ENCODE measurements around the gene MATR3.
"Not testable (repeated sequence)": the region's sequence is repeated elsewhere in the genome, so short reads cannot be mapped to it uniquely, and the experiment has no call there.

The MATR3 gene, protein sequence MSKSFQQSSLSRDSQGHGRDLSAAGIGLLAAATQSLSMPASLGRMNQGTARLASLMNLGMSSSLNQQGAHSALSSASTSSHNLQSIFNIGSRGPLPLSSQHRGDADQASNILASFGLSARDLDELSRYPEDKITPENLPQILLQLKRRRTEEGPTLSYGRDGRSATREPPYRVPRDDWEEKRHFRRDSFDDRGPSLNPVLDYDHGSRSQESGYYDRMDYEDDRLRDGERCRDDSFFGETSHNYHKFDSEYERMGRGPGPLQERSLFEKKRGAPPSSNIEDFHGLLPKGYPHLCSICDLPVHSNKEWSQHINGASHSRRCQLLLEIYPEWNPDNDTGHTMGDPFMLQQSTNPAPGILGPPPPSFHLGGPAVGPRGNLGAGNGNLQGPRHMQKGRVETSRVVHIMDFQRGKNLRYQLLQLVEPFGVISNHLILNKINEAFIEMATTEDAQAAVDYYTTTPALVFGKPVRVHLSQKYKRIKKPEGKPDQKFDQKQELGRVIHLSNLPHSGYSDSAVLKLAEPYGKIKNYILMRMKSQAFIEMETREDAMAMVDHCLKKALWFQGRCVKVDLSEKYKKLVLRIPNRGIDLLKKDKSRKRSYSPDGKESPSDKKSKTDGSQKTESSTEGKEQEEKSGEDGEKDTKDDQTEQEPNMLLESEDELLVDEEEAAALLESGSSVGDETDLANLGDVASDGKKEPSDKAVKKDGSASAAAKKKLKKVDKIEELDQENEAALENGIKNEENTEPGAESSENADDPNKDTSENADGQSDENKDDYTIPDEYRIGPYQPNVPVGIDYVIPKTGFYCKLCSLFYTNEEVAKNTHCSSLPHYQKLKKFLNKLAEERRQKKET

GRCh38 chr5:139293507-139294373 lies at the start of gene MATR3:
Gene MATR3 (plus strand): TSS chr5:139293740. CDS start chr5:139307416, 13,676 bp downstream.
- DNase-seq (ENCODE audit: low read depth): peak; percentile 96

DNA sequence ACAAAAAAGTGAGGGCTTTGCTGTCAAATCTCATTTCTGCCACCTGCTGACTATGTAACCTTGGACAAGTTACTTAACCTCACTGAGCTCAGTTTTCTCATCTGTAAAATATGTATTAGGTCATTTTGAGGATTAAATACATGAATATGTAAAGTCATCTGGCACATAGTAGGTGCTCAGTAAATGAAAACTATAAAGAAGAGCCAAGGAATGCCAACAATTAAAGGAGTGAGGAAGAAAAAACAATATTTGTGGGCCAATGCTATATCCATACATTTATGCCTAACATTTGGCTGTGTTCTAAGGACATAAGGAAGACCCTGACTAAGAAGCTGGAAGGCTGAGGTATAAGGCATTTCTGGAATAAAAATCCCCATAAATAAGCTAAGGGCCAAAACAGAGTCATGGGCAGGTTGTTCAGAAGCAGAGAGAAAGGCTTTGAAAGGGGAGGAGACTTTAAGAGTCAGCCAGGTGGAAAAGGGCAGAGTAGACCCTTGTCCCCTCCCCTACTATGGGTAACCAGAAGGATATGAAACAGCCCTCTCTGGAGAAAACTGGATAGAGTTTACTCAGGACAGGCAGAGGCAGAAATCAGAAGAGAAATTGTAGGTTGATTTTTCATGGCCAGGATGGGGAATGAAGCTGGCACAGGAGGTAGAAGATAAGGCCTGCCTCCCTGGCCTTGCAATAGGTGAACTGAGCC lies 47.8 kb upstream of the MATR3 start:
- peak; percentile 34 for DNase-seq (ENCODE audit: low read depth)

DNA sequence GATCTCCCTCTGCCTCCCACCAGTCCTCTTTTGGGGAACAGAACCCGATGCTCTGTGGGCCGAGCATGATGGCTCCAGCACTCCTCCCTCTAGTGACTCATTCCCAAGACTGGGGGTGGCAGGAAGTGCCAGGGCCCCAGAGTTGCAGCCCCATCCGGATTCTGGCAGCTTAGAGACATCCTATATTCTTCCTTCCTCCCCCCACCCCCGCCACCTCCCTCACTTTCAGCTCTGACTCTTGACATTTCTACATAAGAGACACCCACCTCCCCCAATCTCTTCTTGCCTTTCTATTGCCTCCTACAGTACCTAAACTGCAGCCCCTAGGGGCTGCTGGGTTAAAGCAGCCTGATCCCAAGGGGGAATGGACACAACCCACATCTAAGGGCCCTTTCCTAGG lies 47.1 kb upstream of the MATR3 start:
- peak; percentile 61 for DNase-seq (ENCODE audit: low read depth)

DNA sequence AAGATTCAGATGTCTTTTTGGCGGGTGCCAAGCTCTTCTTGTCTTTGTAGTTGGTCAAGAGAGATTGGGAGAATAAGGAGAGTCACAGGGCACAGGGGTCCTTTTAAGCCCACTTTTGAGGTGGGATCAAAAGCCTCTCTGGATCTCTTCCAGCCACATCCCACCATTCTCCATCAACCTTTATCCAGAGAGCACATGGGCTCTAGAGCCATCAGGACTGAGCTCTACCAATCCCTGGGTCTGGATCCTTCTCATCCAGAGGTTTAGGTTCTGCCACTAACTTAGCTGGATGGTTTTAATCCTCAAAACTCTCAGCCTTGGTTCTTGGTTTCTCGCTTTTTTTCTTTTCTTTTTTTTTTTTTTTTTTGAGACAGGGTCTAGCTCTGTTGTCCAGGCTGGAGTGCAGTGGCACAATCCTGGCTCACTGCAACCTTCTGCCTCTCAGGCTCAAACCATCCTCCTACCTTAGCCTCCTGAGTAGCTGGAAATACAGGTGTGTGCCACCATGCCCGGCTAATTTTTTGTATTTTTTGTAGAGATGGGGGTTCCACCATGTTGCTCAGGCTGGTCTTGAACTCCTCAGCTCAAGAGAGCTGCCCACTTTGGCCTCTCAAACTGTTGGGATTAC lies 44.6 kb upstream of the MATR3 start:
- no peak for DNase-seq (ENCODE audit: low read depth)

DNA sequence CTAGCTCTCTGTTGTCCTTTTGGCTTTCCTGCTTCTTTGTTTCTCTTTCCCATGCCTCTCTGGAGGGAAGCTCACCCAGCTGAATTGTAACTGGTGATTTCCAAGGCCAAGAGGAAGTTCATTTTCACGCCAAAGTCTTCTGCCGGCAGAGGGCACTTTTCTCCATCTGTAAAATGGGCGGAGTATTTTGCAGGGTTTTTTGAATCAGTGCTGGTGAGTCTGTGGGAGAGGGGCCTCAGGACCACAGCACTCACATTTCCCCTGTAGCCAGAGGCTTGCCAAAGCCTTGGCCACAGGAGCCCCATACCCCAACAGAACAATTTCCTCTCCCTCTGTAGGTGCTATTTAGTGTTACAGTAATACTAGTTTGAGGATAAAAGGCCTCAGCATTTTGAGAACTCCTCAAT lies 42.3 kb upstream of the MATR3 start:
- no peak for DNase-seq (ENCODE audit: low read depth)

- DNase-seq (ENCODE audit: low read depth): no peak
These were observed 41.7 kb upstream of the MATR3 start for GRCh38 chr5:139251695-139252288.

- DNase-seq (ENCODE audit: low read depth): no peak
These were observed 40.4 kb upstream of the MATR3 start for GRCh38 chr5:139253115-139253514.

DNA sequence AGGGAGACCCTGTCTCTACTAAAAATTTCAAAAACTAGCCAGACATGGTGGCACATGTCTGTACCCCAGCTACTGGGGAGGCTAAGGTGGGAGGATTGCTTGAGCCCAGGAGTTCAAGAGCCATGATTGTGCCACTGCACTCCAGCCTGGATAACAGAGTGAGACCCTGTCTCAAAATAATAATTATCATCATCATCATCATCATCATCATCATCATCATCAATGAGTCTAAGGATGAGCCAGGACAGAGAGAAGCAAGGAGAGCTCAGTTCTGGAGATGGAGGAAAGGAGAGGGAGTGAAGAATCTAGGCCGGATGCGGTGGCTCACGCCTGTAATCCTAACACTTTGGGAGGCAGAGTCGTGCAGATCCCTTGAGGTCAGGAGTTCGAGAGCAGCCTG lies 36.7 kb upstream of the MATR3 start:
- DNase-seq (ENCODE audit: low read depth): no peak

DNA sequence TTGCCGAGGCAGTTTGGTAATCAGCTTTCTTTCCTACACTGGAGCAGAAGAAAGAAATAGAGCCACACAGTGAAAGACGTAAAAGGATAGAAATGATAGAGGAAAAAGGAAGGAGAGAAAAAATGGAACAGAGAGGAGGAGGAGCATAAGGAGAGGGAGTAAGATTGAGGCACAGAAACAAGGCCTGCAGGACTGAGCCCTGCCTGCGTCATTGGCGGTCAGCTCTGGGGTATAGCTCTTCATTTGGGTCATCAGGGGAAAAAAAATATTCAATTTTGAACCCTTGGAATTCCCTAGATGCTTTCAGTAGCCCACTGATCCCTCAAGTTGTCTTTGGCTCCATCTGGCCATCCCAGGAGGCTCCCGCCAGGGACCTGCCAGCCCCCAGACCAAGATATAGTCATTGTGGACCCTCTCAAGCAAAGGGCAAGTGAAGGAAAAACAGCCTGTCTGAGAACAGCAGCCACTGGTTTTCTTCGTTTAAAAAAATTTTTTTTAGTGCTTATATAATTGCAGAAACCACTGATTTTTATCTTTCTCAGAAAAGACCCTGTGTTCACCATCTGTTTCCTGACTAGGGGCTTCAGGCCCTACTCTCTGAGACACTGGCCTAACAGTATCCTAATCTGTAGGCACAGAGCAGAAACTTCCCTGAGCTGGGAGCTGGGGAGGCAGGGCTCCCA lies 31.3 kb upstream of the MATR3 start:
- no peak for DNase-seq (ENCODE audit: low read depth)

DNA sequence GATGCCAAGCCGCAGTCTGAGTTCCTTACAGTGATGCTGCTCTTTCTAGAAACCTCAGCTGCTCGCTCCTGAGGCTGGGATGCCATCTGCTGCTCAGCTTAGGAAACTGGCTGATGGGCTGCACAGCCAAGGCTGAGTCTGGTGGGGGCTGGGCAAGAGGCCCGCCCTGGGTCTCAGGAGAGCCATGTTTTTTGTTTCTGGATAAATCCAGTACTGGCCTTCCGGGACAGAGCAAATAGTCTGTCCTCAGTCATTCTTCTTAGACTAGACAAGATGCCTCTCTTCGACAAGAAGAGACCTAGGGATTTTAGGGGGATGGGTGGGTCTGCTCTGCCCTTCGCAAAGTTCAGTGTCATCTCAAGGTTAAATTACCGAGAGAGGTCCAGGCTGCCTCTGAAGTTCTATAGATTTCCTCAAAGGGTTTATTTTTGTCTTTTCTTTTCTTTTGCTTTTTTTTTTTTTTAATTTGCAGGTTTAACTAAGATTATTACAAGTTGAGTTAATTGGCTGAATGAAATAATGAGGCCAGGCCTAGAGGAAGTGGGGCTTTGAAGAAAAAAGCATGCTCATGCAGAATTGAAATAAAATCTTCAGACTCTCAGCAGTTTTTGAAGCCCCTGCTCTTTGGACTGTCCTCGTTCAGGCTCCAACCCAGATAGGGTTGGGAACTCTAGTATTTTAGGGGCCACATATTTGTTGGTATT lies 30.6 kb upstream of the MATR3 start:
- peak; percentile 91 for DNase-seq (ENCODE audit: low read depth)

- no peak for DNase-seq (ENCODE audit: low read depth)
These were observed 30.0 kb upstream of the MATR3 start for GRCh38 chr5:139263536-139263935.

DNA sequence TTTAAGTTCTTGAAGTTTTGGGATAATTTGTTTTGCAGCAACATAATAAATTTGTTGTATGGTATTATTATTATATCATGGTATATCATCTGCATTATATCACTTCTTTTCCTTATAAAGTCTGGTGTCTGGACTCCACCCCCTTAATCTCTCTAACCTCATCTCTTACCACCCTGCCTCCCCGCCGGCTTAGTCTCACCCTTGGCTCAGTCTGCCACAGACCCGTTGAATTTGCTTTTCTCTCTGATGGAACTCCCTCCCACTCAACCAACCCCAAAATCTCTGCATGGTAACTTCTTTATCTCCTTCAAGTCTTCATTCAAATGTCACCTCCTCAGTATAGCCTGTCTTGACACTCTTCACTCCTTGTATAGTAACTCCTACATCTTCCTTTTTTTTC lies 29.6 kb upstream of the MATR3 start:
- DNase-seq (ENCODE audit: low read depth): no peak

DNA sequence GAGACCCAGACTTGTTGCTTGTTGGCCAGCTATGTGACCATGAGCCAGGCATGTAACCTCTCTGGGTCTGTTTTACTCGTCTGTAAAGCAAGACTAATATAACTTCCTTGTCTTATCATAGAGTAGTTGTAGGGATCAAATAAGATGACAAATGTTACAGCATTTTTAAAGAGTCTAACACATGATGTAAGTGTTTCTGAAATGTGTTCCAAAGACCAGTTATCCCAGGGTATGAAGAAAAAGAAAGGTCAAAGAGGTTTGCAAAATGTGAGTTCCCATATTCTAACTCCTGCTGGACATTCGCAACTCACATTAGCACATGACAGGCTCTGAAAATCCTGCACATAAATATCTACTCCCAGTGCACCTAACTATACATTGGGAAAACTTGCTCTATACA lies 28.5 kb upstream of the MATR3 start:
- DNase-seq (ENCODE audit: low read depth): no peak

- DNase-seq (ENCODE audit: low read depth): no peak
These were observed 27.3 kb upstream of the MATR3 start for GRCh38 chr5:139266236-139266635.

GRCh38 chr5:139267481-139267880 lies 26.1 kb upstream of the MATR3 start:
- DNase-seq (ENCODE audit: low read depth): no peak

GRCh38 chr5:139268364-139269202 lies 25.0 kb upstream of the MATR3 start:
- DNase-seq (ENCODE audit: low read depth): no peak

GRCh38 chr5:139270718-139271117 lies 22.8 kb upstream of the MATR3 start:
- DNase-seq (ENCODE audit: low read depth): not testable (repeated sequence)

DNA sequence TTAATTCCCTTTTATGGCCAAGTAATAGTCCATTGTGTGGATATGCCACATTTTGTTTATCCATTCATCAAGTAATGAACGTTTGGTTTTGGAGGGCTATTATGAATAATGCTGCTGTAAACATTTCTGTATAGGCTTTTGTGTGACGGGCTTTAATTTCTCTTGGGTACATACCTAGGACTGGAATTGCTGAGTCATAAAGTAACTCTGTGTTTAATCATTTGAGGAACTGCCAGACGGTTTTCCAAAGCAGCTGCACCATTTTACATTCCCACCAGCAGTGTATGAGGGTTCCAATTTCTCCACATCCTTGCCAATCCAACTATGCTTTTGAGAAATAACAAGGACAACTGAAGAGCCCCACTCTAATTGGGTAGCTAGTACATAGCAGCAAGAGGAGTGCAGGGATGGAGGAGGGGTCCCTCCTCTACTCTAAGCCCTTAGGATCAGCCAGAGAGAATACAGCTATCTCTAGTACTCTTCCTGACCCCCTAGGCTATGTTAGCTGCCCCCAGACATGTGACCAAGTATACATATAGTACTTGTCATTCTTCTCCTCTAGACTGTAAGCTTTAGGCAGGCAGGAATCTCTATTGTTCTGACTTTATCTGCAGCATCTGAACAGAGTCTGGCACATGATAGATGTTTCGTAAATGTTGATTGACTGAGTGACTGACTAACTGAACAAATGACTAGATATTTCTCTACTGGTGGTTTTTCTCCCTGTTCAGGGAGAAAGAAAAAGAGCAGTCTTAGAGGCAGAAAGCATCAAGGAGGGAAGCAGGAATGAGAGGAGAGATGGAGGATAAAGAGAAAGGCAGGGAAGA lies 22.1 kb upstream of the MATR3 start:
- DNase-seq (ENCODE audit: low read depth): peak; percentile 90

Measured in iris pigment epithelial cell (primary cell).